GM23338 (cell line): Measurements from ENCODE around the gene NELL2. TPM values are rescaled to one million over a fixed set of nuclear protein-coding genes. Genes with fewer than 3 reads are reported as not detected.

Experiments used
- ATAC-seq: fragments of 200-7000 bp; cut with Tn5 transposase; 3 replicates; pipeline ENCODE4 v1.9.1; 2020
- DNase-seq: peaks from one replicate; pipeline ENCODE4 v3.0.0-alpha.2; 2015; ENCODE audit warnings: low spot score
- H2AFZ ChIP-seq: fragments of 200-600 bp; sonication (generic); 2 replicates; pipeline ENCODE4 v1.8.0; 2016; ENCODE audit warnings: antibody characterized with exemption, mild to moderate bottlenecking, moderate library complexity
- H3F3A ChIP-seq: fragments of 200-600 bp; sonication (generic); replicated peaks from 2 replicates; pipeline ENCODE4 v1.8.0; 2017; ENCODE audit warnings: antibody characterized with exemption, mixed run types, low read depth
- H3K27ac ChIP-seq: fragments of 200-600 bp; sonication (generic); 2 replicates; pipeline ENCODE4 v1.6.1; 2016; ENCODE audit warnings: low read depth
- H3K27me3 ChIP-seq: fragments of 200-600 bp; sonication (generic); 2 replicates; pipeline ENCODE4 v1.8.0; 2016; ENCODE audit warnings: mild to moderate bottlenecking, mixed run types, moderate library complexity; ENCODE audit not compliant: insufficient read depth
- H3K36me3 ChIP-seq: fragments of 200-600 bp; sonication (generic); 2 replicates; pipeline ENCODE4 v1.8.0; 2016; ENCODE audit warnings: mild to moderate bottlenecking; ENCODE audit not compliant: insufficient read depth
- H3K4me1 ChIP-seq: fragments of 200-600 bp; sonication (generic); 2 replicates; pipeline ENCODE4 v1.8.0; 2016; ENCODE audit warnings: mild to moderate bottlenecking, moderate library complexity; ENCODE audit not compliant: insufficient read depth
- H3K4me2 ChIP-seq: fragments of 200-600 bp; sonication (generic); 2 replicates; pipeline ENCODE4 v1.7.1; 2017; ENCODE audit warnings: mixed run types
- H3K4me3 ChIP-seq: fragments of 200-600 bp; sonication (generic); 2 replicates; pipeline ENCODE4 v1.6.1; 2016; ENCODE audit warnings: mixed run types
- H3K79me2 ChIP-seq: fragments of 200-600 bp; sonication (generic); replicated peaks from 2 replicates; pipeline ENCODE4 v1.8.0; 2017; ENCODE audit warnings: mild to moderate bottlenecking; ENCODE audit not compliant: insufficient read depth
- H3K9me2 ChIP-seq: fragments of 200-600 bp; sonication (generic); 2 replicates; pipeline ENCODE4 v1.8.0; 2017; ENCODE audit not compliant: insufficient read depth
- H4K20me1 ChIP-seq: fragments of 200-600 bp; sonication (generic); replicated peaks from 2 replicates; pipeline ENCODE4 v1.8.0; 2017; ENCODE audit warnings: mild to moderate bottlenecking; ENCODE audit not compliant: insufficient read depth
- H3K27ac Mint-ChIP-seq: 2 replicates; pipeline ENCODE4 v1.8.0; 2020; ENCODE audit warnings: inconsistent platforms, mild to moderate bottlenecking, moderate library complexity, mixed read lengths
- H3K27me3 Mint-ChIP-seq: 3 replicates; pipeline ENCODE4 v1.8.0; 2022; ENCODE audit warnings: low read depth, mild to moderate bottlenecking, moderate library complexity, mixed read lengths, inconsistent platforms; ENCODE audit not compliant: insufficient read depth, poor library complexity
- H3K36me3 Mint-ChIP-seq: 3 replicates; pipeline ENCODE4 v1.8.0; 2021; ENCODE audit warnings: low read depth, mild to moderate bottlenecking, inconsistent platforms, moderate library complexity, mixed read lengths
- H3K4me1 Mint-ChIP-seq: 3 replicates; pipeline ENCODE4 v1.8.0; 2020; ENCODE audit warnings: mild to moderate bottlenecking, inconsistent platforms, mixed read lengths
- H3K4me3 Mint-ChIP-seq: 3 replicates; pipeline ENCODE4 v1.8.0; 2021; ENCODE audit warnings: moderate library complexity, mild to moderate bottlenecking, inconsistent platforms, mixed read lengths
- H3K9me3 Mint-ChIP-seq: 3 replicates; pipeline ENCODE4 v1.8.0; 2020; ENCODE audit warnings: moderate library complexity, mild to moderate bottlenecking, inconsistent platforms, mixed read lengths
- CREB1 ChIP-seq: fragments of 250-450 bp; sonication (Bioruptor Pico); IDR thresholded peaks from 2 replicates; pipeline ENCODE4 v1.5.0; 2020; ENCODE audit warnings: low read depth, mild to moderate bottlenecking, moderate library complexity
- EZH2 ChIP-seq: fragments of 200-600 bp; sonication (generic); IDR thresholded peaks from one replicate; pipeline ENCODE4 v1.8.0; 2017; ENCODE audit warnings: antibody characterized with exemption, mild to moderate bottlenecking, low read depth; ENCODE audit not compliant: unreplicated experiment
- EZH2phosphoT487 ChIP-seq: fragments of 200-600 bp; sonication (generic); IDR thresholded peaks from one replicate; pipeline ENCODE4 v1.8.1; 2018; ENCODE audit warnings: antibody characterized with exemption; ENCODE audit not compliant: unreplicated experiment
- JUNB ChIP-seq: IDR thresholded peaks from one replicate; pipeline ENCODE4 v1.6.1; 2016; ENCODE audit warnings: antibody characterized with exemption; ENCODE audit not compliant: unreplicated experiment
- NANOG ChIP-seq: IDR thresholded peaks from 2 replicates; pipeline ENCODE4 v1.6.1; 2016; ENCODE audit warnings: antibody characterized with exemption, borderline replicate concordance
- POLR2AphosphoS5 ChIP-seq: IDR thresholded peaks from 2 replicates; pipeline ENCODE4 v1.6.1; 2016; ENCODE audit warnings: antibody characterized with exemption, low read depth
- STAT1 ChIP-seq: IDR thresholded peaks from one replicate; pipeline ENCODE4 v1.6.1; 2016; ENCODE audit warnings: antibody characterized with exemption; ENCODE audit not compliant: unreplicated experiment
- ZNF114 ChIP-seq: fragments of 250-450 bp; sonication (Bioruptor Pico); IDR thresholded peaks from 2 replicates; pipeline ENCODE4 v1.5.0; 2020; ENCODE audit warnings: mild to moderate bottlenecking, moderate library complexity
- ZNF331 ChIP-seq: fragments of 250-450 bp; sonication (Bioruptor Pico); IDR thresholded peaks from 2 replicates; pipeline ENCODE4 v1.5.0; 2020; ENCODE audit warnings: low read depth, mild to moderate bottlenecking, moderate library complexity
- polyA plus RNA-seq: library from polyadenylated mRNA; unstranded; fragments of >200 nt; fragmentation: Nextera tagmentation; extraction: Ambion mirVana; gene quantifications from 2 replicates; pipeline ENCODE4 v1.2.1, GENCODE V29; 2016
- total RNA-seq: library from RNA; depleted of rRNA; stranded (reverse); fragments of >200 nt; shearing (Covaris generic); gene quantifications from 2 replicates; pipeline ENCODE4 v1.2.3, GENCODE V29; 2014
- TF ChIP-seq, protein P1 (sequence below): IDR thresholded peaks from one replicate; pipeline ENCODE4 v1.6.1; 2018; ENCODE audit warnings: antibody characterized with exemption; ENCODE audit not compliant: unreplicated experiment
- TF ChIP-seq, protein P2 (sequence below): IDR thresholded peaks from 2 replicates; pipeline ENCODE4 v1.6.1; 2016; ENCODE audit warnings: antibody characterized with exemption
- TF ChIP-seq, protein P3 (sequence below): fragments of 250-450 bp; sonication (Bioruptor Pico); IDR thresholded peaks from 2 replicates; pipeline ENCODE4 v1.5.0; 2020; ENCODE audit warnings: mild to moderate bottlenecking, moderate library complexity
- TF ChIP-seq, protein P4 (sequence below), 2 experiments: fragments of 200-600 bp in 1 of 2; sonication (generic) in 1 of 2; conservative IDR thresholded peaks; 2 replicates each; pipeline versions ENCODE4 v1.5.1 to v1.6.1; 2016 to 2017; ENCODE audit warnings: antibody characterized with exemption in 2 of 2, low read depth in 2 of 2, mild to moderate bottlenecking in 2 of 2, moderate library complexity in 1 of 2

Gene NELL2
- total and polyA plus RNA-seq, 2 experiments from 2014 or later = 25.1 to 99.5 TPM

DNA sequence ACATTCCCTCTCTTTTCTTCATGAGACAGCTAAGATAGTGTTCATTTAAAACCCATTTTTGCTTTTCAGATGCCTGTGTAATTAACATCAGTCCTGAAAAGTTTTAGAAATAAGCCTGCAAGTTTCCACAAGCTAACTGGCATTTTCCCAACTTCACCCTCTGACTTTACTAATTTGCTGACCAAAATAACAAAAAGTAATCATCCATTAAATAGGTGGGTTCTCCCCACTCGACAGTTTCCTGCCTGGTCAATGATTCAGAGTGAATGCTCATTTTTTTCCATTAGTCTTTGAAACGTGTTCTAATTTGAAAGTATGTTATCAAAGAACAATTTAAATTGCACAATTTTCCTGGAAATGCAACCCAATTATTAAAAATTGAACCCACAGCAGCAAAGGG, 23.6 kb downstream of the NELL2 start:
- TF ChIP-seq ZNF114 (CRISPR knock-in tag) = no peak
- no peak for TF ChIP-seq STAT1
- TF ChIP-seq CREB1 = no peak
- TF ChIP-seq, protein P1, sequence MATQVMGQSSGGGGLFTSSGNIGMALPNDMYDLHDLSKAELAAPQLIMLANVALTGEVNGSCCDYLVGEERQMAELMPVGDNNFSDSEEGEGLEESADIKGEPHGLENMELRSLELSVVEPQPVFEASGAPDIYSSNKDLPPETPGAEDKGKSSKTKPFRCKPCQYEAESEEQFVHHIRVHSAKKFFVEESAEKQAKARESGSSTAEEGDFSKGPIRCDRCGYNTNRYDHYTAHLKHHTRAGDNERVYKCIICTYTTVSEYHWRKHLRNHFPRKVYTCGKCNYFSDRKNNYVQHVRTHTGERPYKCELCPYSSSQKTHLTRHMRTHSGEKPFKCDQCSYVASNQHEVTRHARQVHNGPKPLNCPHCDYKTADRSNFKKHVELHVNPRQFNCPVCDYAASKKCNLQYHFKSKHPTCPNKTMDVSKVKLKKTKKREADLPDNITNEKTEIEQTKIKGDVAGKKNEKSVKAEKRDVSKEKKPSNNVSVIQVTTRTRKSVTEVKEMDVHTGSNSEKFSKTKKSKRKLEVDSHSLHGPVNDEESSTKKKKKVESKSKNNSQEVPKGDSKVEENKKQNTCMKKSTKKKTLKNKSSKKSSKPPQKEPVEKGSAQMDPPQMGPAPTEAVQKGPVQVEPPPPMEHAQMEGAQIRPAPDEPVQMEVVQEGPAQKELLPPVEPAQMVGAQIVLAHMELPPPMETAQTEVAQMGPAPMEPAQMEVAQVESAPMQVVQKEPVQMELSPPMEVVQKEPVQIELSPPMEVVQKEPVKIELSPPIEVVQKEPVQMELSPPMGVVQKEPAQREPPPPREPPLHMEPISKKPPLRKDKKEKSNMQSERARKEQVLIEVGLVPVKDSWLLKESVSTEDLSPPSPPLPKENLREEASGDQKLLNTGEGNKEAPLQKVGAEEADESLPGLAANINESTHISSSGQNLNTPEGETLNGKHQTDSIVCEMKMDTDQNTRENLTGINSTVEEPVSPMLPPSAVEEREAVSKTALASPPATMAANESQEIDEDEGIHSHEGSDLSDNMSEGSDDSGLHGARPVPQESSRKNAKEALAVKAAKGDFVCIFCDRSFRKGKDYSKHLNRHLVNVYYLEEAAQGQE = no peak
- TF ChIP-seq EZH2 = no peak
- TF ChIP-seq, protein P2, sequence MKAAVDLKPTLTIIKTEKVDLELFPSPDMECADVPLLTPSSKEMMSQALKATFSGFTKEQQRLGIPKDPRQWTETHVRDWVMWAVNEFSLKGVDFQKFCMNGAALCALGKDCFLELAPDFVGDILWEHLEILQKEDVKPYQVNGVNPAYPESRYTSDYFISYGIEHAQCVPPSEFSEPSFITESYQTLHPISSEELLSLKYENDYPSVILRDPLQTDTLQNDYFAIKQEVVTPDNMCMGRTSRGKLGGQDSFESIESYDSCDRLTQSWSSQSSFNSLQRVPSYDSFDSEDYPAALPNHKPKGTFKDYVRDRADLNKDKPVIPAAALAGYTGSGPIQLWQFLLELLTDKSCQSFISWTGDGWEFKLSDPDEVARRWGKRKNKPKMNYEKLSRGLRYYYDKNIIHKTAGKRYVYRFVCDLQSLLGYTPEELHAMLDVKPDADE = no peak
- TF ChIP-seq, protein P3, sequence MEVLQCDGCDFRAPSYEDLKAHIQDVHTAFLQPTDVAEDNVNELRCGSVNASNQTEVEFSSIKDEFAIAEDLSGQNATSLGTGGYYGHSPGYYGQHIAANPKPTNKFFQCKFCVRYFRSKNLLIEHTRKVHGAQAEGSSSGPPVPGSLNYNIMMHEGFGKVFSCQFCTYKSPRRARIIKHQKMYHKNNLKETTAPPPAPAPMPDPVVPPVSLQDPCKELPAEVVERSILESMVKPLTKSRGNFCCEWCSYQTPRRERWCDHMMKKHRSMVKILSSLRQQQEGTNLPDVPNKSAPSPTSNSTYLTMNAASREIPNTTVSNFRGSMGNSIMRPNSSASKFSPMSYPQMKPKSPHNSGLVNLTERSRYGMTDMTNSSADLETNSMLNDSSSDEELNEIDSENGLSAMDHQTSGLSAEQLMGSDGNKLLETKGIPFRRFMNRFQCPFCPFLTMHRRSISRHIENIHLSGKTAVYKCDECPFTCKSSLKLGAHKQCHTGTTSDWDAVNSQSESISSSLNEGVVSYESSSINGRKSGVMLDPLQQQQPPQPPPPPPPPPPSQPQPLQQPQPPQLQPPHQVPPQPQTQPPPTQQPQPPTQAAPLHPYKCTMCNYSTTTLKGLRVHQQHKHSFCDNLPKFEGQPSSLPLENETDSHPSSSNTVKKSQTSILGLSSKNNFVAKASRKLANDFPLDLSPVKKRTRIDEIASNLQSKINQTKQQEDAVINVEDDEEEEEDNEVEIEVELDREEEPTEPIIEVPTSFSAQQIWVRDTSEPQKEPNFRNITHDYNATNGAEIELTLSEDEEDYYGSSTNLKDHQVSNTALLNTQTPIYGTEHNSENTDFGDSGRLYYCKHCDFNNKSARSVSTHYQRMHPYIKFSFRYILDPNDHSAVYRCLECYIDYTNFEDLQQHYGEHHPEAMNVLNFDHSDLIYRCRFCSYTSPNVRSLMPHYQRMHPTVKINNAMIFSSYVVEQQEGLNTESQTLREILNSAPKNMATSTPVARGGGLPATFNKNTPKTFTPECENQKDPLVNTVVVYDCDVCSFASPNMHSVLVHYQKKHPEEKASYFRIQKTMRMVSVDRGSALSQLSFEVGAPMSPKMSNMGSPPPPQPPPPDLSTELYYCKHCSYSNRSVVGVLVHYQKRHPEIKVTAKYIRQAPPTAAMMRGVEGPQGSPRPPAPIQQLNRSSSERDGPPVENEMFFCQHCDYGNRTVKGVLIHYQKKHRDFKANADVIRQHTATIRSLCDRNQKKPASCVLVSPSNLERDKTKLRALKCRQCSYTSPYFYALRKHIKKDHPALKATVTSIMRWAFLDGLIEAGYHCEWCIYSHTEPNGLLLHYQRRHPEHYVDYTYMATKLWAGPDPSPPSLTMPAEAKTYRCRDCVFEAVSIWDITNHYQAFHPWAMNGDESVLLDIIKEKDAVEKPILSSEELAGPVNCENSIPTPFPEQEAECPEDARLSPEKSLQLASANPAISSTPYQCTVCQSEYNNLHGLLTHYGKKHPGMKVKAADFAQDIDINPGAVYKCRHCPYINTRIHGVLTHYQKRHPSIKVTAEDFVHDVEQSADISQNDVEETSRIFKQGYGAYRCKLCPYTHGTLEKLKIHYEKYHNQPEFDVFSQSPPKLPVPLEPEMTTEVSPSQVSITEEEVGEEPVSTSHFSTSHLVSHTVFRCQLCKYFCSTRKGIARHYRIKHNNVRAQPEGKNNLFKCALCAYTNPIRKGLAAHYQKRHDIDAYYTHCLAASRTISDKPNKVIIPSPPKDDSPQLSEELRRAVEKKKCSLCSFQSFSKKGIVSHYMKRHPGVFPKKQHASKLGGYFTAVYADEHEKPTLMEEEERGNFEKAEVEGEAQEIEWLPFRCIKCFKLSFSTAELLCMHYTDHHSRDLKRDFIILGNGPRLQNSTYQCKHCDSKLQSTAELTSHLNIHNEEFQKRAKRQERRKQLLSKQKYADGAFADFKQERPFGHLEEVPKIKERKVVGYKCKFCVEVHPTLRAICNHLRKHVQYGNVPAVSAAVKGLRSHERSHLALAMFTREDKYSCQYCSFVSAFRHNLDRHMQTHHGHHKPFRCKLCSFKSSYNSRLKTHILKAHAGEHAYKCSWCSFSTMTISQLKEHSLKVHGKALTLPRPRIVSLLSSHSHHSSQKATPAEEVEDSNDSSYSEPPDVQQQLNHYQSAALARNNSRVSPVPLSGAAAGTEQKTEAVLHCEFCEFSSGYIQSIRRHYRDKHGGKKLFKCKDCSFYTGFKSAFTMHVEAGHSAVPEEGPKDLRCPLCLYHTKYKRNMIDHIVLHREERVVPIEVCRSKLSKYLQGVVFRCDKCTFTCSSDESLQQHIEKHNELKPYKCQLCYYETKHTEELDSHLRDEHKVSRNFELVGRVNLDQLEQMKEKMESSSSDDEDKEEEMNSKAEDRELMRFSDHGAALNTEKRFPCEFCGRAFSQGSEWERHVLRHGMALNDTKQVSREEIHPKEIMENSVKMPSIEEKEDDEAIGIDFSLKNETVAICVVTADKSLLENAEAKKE = no peak
- TF ChIP-seq POLR2AphosphoS5 = no peak
- no peak for TF ChIP-seq JUNB
- TF ChIP-seq, protein P4, sequence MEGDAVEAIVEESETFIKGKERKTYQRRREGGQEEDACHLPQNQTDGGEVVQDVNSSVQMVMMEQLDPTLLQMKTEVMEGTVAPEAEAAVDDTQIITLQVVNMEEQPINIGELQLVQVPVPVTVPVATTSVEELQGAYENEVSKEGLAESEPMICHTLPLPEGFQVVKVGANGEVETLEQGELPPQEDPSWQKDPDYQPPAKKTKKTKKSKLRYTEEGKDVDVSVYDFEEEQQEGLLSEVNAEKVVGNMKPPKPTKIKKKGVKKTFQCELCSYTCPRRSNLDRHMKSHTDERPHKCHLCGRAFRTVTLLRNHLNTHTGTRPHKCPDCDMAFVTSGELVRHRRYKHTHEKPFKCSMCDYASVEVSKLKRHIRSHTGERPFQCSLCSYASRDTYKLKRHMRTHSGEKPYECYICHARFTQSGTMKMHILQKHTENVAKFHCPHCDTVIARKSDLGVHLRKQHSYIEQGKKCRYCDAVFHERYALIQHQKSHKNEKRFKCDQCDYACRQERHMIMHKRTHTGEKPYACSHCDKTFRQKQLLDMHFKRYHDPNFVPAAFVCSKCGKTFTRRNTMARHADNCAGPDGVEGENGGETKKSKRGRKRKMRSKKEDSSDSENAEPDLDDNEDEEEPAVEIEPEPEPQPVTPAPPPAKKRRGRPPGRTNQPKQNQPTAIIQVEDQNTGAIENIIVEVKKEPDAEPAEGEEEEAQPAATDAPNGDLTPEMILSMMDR (conservative IDR thresholded peaks at IDR 0.05; ENCODE audit: low read depth in 2 of 2) = no peak
- TF ChIP-seq NANOG = no peak
- TF ChIP-seq EZH2phosphoT487 = no peak
- no peak for TF ChIP-seq ZNF331 (CRISPR knock-in tag)
- Histone ChIP-seq H3F3A (no peaks in the 10 kb centered on the region), H3K27me3 (no peaks in the 10 kb centered on the region), H3K4me1 (peaks cover 4% of the 10 kb centered on the region; the same call in 1 of the 2 replicates), H4K20me1 (no peaks in the 10 kb centered on the region), H3K36me3 (no peaks in the 10 kb centered on the region), H2AFZ (no peak overlapping the region), H3K4me2 (no peak overlapping the region), H3K9me2 (no peaks in the 10 kb centered on the region), H3K4me3 (no peak overlapping the region), H3K27ac (no peak overlapping the region), H3K79me2 (peaks cover 27% of the 10 kb centered on the region)
- Mint-ChIP-seq H3K4me1 (peaks cover 30% of the 10 kb centered on the region), H3K27ac (0 out of 2 replicates have a peak overlapping the region, but pooled peaks have one; percentile 39), H3K9me3 (no peaks in the 10 kb centered on the region), H3K4me3 (no peak overlapping the region), H3K27me3 (no peaks in the 10 kb centered on the region), H3K36me3 (no peaks in the 10 kb centered on the region)
- no peak for DNase-seq
- ATAC-seq = no peak
